AG10803 (cell line): ENCODE data around the gene SESN2.

Experiments used
- DNase-seq: peaks from one replicate; pipeline ENCODE4 v3.0.0; 2010; ENCODE audit warnings: low read depth
- H3K4me3 ChIP-seq: 2 replicates; pipeline ENCODE4 v1.5.1; 2011; ENCODE audit warnings: mild to moderate bottlenecking, low read length, control low read depth
- CTCF ChIP-seq: conservative IDR thresholded peaks from 2 replicates; pipeline ENCODE4 v1.5.1; 2011; ENCODE audit warnings: mild to moderate bottlenecking, low read length, control low read depth, inconsistent platforms

SESN2 gene

DNA sequence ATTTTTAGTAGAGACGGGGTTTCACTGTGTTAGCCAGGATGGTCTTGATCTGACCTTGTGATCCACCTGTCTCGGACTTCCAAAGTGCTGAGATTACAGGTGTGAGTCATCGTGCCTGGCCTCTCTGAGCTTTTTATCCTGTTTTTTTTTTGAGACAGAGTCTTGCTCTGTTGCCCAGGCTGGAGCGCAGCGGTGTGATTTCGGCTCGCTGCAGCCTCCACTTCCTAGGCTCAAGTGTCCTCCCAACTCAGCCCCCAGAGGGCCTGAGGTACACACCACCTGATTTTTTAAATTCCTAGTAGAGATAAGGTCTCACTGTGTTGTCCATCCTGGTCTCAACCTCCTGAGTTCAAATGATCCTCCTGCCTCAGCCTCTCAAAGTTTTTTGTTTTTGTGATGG lies 20.4 kb downstream of the SESN2 start:
- no peak for DNase-seq
- no peak for TF ChIP-seq CTCF
- no peak overlapping the region for H3K4me3 ChIP-seq

DNA sequence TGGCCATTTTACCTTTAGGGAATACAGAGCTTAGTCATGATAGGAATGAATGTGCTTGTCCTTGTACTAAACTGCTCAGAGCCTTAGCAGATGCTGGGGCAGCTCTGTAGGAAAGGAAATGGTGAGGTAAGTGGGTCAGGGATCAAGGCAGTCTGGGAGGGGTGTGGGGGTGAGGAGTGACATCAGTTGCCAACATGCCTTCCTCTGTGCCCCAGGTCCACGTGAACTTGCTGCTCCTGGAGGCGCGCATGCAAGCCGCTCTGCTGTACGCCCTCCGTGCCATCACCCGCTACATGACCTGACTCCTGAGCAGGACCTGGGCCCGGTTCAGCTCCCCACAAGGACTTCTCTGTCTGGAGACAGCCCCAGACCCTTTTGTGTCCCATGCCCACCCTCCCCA lies 21.2 kb downstream of the SESN2 start:
- TF ChIP-seq CTCF, result no peak

GRCh38 chr1:28280977-28281381 lies 21.7 kb downstream of the SESN2 start:
- H3K4me3 ChIP-seq, result no peak overlapping the region
- TF ChIP-seq CTCF, result no peak
- DNase-seq, result no peak

More for the DNA sequence above, 21.2 kb downstream of the SESN2 start:
- no peak overlapping the region for H3K4me3 ChIP-seq
- no peak for DNase-seq

DNA sequence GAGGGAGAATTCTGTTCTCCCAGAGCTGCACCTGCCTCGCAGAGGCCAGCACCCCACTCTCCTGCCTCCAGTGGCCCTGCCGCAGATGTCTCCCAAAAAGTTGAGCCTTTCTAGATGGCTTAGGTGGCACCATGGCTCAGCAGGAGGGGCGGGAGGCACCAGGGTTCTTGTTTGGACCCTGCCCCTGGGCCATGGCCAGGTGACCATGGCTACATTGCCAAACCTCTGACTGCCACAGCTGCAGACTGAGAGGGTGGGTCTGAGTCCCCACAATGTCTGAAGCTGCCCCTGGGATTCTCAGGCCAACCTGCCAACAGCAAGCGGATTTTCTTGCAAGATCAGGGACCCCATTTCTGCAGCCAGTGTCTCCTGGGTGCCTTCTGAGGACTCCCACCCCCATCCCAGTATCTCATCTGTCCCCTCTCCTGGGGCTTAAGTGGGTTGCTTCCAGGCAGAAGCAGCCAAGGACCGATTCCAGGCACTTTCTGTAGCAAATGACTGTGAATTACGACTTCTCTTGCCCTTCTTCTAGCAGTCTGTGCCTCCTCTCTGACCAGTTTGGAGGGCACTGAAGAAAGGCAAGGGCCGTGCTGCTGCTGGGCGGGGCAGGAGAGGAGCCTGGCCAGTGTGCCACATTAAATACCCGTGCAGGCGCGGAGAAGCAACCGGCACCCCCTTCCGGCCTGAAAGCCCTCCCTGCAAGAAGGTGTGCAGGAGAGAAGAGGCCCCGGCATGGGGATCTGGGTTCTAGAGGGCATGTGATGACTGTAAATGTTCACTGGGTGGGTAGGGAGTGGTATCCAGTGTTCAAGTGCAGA lies 22.5 kb downstream of the SESN2 start:
- DNase-seq, result no peak
- no peak overlapping the region for H3K4me3 ChIP-seq
- TF ChIP-seq CTCF, result no peak

DNA sequence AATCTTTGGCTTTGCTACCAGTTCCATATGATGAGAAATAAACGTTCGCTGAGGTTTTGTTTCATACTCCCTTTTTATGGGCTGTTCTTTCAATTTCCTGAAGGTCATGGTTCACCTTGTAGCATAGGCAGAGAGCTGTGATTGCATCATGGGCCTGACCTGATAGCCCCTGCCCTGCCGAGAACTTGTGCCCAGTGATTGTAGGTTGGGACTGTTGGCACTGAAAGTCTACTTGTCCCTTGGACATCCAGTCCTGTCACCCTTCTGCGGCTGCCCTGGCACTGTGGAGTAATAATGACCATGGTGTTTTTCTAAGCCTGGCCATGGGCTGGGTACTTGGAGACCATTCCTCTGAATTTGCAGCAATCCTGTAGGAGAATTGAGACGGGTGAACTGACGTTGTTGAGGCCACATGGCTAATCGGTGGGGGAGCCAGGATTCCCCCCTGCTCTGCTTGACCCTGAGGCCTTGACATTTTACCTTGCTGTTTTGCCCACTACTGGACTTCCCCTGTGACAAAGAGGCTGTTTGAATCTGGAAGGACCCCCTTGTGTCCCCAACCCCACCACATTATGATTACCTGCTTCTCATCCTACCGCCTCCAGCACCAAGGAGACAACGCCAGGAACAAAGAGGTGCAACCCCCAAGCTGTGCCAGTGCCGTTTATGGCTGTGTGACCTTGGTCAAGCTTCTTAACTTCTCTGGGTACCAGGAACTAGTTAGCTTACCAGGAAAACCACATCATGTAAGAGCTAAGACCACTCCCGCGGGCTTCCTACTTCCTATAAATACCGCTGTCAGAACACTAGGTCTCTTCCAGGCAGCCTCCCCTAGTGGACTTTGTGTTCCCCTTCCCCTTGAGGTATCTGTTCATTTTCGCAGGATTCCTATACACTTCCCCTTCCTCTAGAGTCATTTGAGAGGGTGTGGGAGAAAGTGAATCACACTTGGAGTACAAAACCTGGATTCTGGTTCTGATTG lies 23.4 kb downstream of the SESN2 start:
- DNase-seq, result no peak
- no peak overlapping the region for H3K4me3 ChIP-seq
- no peak for TF ChIP-seq CTCF

GRCh38 chr1:28286111-28286510 lies 26.8 kb downstream of the SESN2 start:
- TF ChIP-seq CTCF, result no peak
- H3K4me3 ChIP-seq, result no peak overlapping the region
- peak; percentile 24 for DNase-seq

DNA sequence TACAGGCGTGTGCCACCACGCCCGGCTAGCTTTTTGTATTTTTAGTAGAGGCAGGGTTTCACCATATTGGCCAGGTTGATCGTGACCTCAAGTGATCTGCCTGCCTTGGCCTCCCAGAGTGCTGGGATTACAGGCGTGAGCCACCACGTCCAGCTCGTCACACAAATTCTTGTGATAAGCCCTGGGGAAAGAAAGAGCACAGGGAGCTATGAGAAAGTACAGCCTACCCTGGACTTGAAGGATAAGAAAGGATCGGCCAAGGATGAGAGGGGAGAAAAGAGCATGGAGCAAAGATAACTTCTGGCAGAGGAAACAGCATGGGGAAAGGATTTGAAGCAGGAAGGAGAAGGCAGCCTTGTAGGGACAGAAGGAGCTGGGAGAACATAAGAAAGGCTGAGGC lies 29.2 kb downstream of the SESN2 start:
- no peak overlapping the region for H3K4me3 ChIP-seq
- DNase-seq, result no peak
- no peak for TF ChIP-seq CTCF
